ENCODE measurements around the gene ACYP1.

- no peak for TF ChIP-seq RAD21 (CRISPR knock-in tag; IDR thresholded peaks at IDR 0.05)
- TF ChIP-seq NFRKB (IDR thresholded peaks at IDR 0.05) = no peak
- no peak for TF ChIP-seq ZNF431 (CRISPR knock-in tag; IDR thresholded peaks at IDR 0.05; ENCODE audit: borderline replicate concordance, low read depth)
- TF ChIP-seq TAF1 (CRISPR knock-in tag; IDR thresholded peaks at IDR 0.05) = no peak
- TF ChIP-seq ASH2L (IDR thresholded peaks at IDR 0.05; ENCODE audit: insufficient read length, low read depth, low read length) = no peak
Observed at GRCh38 chr14:75046899-75047298, 16.9 kb downstream of the ACYP1 start.

Data from HepG2 (cell line).